Measurements from ENCODE around the gene RBM20. TPM values are rescaled to one million over a fixed set of nuclear protein-coding genes. Genes with fewer than 3 reads are reported as not detected.

The RBM20 gene
- total and polyA plus RNA-seq, 2 of the 13 experiments (the other 11 are each of a cell fraction or from before 2014, with no cell fraction given) = 0.02 to 0.22 TPM

GRCh38 chr10:110872145-110872983 lies 228.2 kb downstream of the RBM20 start (continued):
- TF ChIP-seq ZNF574 (CRISPR knock-in tag; IDR thresholded peaks at IDR 0.05) (no peak), ZNF143 (CRISPR knock-in tag; IDR thresholded peaks at IDR 0.05) (no peak), ZNF652 (CRISPR knock-in tag; IDR thresholded peaks at IDR 0.05; ENCODE audit: borderline replicate concordance, low read depth) (no peak), ZFYVE20 (CRISPR knock-in tag; IDR thresholded peaks at IDR 0.05; ENCODE audit: borderline replicate concordance, low read depth) (no peak), MAF1 (CRISPR knock-in tag; IDR thresholded peaks at IDR 0.05; ENCODE audit: borderline replicate concordance) (no peak), ZSCAN12 (CRISPR knock-in tag; IDR thresholded peaks at IDR 0.05) (no peak; the same call in 1 of the 2 replicates), EHMT2 (IDR thresholded peaks at IDR 0.05; ENCODE audit: borderline replicate concordance, low read depth, low read length) (no peak), CBX5 (CRISPR knock-in tag; IDR thresholded peaks at IDR 0.05; ENCODE audit: borderline replicate concordance) (no peak), CHCHD3 (CRISPR knock-in tag; IDR thresholded peaks at IDR 0.05) (no peak), MLXIP (CRISPR knock-in tag; IDR thresholded peaks at IDR 0.05; ENCODE audit: borderline replicate concordance) (no peak), MYC (CRISPR knock-in tag; IDR thresholded peaks at IDR 0.05; ENCODE audit: borderline replicate concordance) (peak; percentile 88), HDAC1 (CRISPR knock-in tag; IDR thresholded peaks at IDR 0.05) (peak; percentile 68; the same call in 1 of the 2 replicates), CCAR2 (optimal IDR thresholded peaks at IDR 0.05; ENCODE audit: low read depth, low read length) (no peak), ZKSCAN1 (IDR thresholded peaks at IDR 0.05; ENCODE audit: low read length) (no peak), ZFP37 (CRISPR knock-in tag; IDR thresholded peaks at IDR 0.05; ENCODE audit: borderline replicate concordance) (no peak), ZBTB1 (CRISPR knock-in tag; IDR thresholded peaks at IDR 0.05; ENCODE audit: borderline replicate concordance) (no peak), MEIS2 (CRISPR knock-in tag; IDR thresholded peaks at IDR 0.05) (no peak; the same call in 1 of the 2 replicates), ZNF510 (CRISPR knock-in tag; IDR thresholded peaks at IDR 0.05; ENCODE audit: low read depth) (no peak), ZNF317 (CRISPR knock-in tag; IDR thresholded peaks at IDR 0.05) (no peak), PRMT3 (CRISPR knock-in tag; IDR thresholded peaks at IDR 0.05; ENCODE audit: borderline replicate concordance, low read depth) (no peak), ATRX (CRISPR knock-in tag; IDR thresholded peaks at IDR 0.05; ENCODE audit: borderline replicate concordance) (no peak), IRX3 (CRISPR knock-in tag; IDR thresholded peaks at IDR 0.05; ENCODE audit: borderline replicate concordance, low read depth) (0 out of 2 replicates have a peak, but pooled peaks have one; percentile 26), ZNF121 (CRISPR knock-in tag; IDR thresholded peaks at IDR 0.05) (no peak), EEA1 (CRISPR knock-in tag; IDR thresholded peaks at IDR 0.05; ENCODE audit: borderline replicate concordance) (no peak), YEATS2 (CRISPR knock-in tag; IDR thresholded peaks at IDR 0.05; ENCODE audit: borderline replicate concordance) (0 out of 2 replicates have a peak, but pooled peaks have one; percentile 6)
